Right hindlimb (tissue), 1 donor: ENCODE results near the gene PRR12.
"Not testable (repeated sequence)": the region's sequence is repeated elsewhere in the genome, so short reads cannot be mapped to it uniquely, and the experiment has no call there.

Experiments used
- DNase-seq: peaks from one replicate; pipeline ENCODE4 v3.0.0-alpha.2; 2018

The PRR12 gene

GRCh38 chr19:49592486-49593232 is 1.7 kb downstream of the PRR12 start:
- DNase-seq, result peak; percentile 35

GRCh38 chr19:49593233-49594113 is 2.5 kb downstream of the PRR12 start:
- peak; percentile 95 for DNase-seq

GRCh38 chr19:49594157-49594992 is 3.4 kb downstream of the PRR12 start:
- no peak for DNase-seq

GRCh38 chr19:49594993-49595818 is 4.2 kb downstream of the PRR12 start:
- DNase-seq, result peak; percentile 32

GRCh38 chr19:49595819-49596404 is 4.9 kb downstream of the PRR12 start:
- no peak for DNase-seq

GRCh38 chr19:49596407-49596806 is 5.4 kb downstream of the PRR12 start:
- DNase-seq, result no peak

GRCh38 chr19:49596954-49597702 is 6.1 kb downstream of the PRR12 start:
- DNase-seq, result no peak

GRCh38 chr19:49597703-49597974 is 6.7 kb downstream of the PRR12 start:
- no peak for DNase-seq

- no peak for DNase-seq
Observed at GRCh38 chr19:49599378-49600295, 8.7 kb downstream of the PRR12 start.

GRCh38 chr19:49601482-49602038 is 10.6 kb downstream of the PRR12 start:
- no peak for DNase-seq

GRCh38 chr19:49602806-49603205 is 11.8 kb downstream of the PRR12 start:
- no peak for DNase-seq

- no peak for DNase-seq
Observed at GRCh38 chr19:49605605-49606004, 14.6 kb downstream of the PRR12 start.

- DNase-seq, result no peak
Observed at GRCh38 chr19:49609499-49610092, 18.6 kb downstream of the PRR12 start.

- no peak for DNase-seq
Observed at GRCh38 chr19:49613374-49613773, 22.4 kb downstream of the PRR12 start.

GRCh38 chr19:49614096-49614833 is 23.3 kb downstream of the PRR12 start:
- no peak for DNase-seq

GRCh38 chr19:49615861-49616260 is 24.9 kb downstream of the PRR12 start:
- no peak for DNase-seq

GRCh38 chr19:49616532-49616931 is 25.6 kb downstream of the PRR12 start:
- no peak for DNase-seq

GRCh38 chr19:49616945-49617344 is 26.0 kb downstream of the PRR12 start:
- no peak for DNase-seq

- not testable (repeated sequence) for DNase-seq
Observed at GRCh38 chr19:49617860-49618259, 26.9 kb downstream of the PRR12 start.
